ENCODE results near the gene HBA2. TPM values are rescaled to one million over a fixed set of nuclear protein-coding genes. Genes with fewer than 3 reads are reported as not detected.

HBA2 gene
- total and polyA plus RNA-seq, 12 donors = 1.9 to 1,723 (median 36.9) TPM; not detected in 2

DNA sequence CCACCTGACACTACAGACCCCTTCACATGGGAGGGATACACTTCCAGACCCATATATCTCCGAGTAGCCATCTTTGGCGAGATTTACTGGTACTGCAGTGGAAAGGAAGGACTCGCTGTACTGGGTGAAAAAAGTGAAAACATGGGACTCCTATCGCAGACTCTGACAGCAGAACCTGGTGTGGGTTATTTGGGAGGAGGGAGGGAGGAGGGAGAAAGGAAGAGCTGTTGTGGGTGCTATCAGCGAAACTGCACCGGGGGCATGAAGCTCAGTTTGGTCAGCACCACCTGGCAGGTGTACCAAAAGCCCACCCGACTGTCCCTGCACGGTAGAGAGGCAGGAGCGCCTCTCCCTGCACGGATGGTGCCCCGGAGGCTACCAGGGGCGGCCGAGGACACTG is 12.5 kb downstream of the HBA2 start:
- WGBS, 4 donors = 75 to 91% (median 87%) methylated on average over 12 to 13 of the region's 13 CpGs
- Histone ChIP-seq H3K4me1 (replicated peaks in 1 of 2) (peaks cover 5 to 13% of the 10 kb centered on the region in 2 donors), H3K27me3 (peaks cover 8% of the 10 kb centered on the region), H3K9me3 (replicated peaks in 1 of 3) (no peaks in the 10 kb centered on the region), H3K27ac (no peak overlapping the region), H3K36me3 (replicated peaks in 1 of 2) (peaks cover 0 to 31% of the 10 kb centered on the region in 2 donors), H3K4me3 (no peak overlapping the region)
- intact Hi-C loops (cut with DNase I) = loop anchor here in 1 of 2 donors (5.0 kb wide), 1 partner anchor 78 kb away; no protein-coding TSS in a partner anchor
- no peak for DNase-seq
- no peak for TF ChIP-seq POLR2A (IDR thresholded peaks at IDR 0.05)
- TF ChIP-seq, protein P1, sequence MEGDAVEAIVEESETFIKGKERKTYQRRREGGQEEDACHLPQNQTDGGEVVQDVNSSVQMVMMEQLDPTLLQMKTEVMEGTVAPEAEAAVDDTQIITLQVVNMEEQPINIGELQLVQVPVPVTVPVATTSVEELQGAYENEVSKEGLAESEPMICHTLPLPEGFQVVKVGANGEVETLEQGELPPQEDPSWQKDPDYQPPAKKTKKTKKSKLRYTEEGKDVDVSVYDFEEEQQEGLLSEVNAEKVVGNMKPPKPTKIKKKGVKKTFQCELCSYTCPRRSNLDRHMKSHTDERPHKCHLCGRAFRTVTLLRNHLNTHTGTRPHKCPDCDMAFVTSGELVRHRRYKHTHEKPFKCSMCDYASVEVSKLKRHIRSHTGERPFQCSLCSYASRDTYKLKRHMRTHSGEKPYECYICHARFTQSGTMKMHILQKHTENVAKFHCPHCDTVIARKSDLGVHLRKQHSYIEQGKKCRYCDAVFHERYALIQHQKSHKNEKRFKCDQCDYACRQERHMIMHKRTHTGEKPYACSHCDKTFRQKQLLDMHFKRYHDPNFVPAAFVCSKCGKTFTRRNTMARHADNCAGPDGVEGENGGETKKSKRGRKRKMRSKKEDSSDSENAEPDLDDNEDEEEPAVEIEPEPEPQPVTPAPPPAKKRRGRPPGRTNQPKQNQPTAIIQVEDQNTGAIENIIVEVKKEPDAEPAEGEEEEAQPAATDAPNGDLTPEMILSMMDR (IDR thresholded peaks at IDR 0.05) = no peak

DNA sequence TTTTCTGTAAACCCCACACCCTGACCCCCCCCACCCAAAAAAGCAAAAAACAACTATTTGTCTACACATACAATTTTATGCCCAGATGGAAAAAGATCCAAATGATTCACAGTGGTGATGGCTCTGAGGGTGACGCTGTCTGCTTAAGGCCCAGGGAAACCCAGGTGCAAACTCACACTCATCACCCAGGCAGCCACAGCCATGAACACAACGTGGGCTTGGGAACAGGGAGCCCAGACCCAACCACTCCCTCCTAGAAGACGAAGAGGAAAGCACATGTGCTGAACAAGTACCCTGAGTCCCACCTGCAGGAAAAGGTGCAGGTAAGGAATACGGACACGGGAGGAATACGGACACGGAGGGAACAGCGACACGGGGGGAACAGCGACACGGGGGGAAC is 13.0 kb downstream of the HBA2 start:
- peaks cover 0 to 36% of the 10 kb centered on the region in 2 donors for H3K36me3 ChIP-seq (replicated peaks in 1 of 2)
- 71 to 88% (median 76%) methylated on average over 4 to 11 of the region's 11 CpGs for WGBS, 4 donors

DNA sequence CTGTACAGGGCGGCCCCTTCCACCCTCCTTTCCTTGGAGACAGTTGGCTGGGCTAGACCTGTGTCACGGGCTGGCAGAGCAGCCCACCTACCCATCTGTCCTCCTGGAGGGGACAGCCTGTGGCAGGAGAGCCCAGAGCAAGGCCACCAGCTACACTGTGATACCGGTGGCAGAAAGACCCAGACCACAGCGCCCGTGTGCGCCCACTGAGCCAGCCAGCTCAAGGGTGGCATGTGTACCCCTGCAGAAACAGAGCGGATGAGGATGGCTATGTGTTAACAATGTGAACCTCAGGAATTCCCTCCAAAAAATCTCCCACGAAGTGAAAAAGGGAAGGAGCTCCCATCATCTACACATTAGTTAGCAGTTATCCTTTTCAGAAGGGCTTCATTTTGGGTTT is 14.7 kb downstream of the HBA2 start:
- TF ChIP-seq, protein P1 (IDR thresholded peaks at IDR 0.05) = no peak
- no peak for TF ChIP-seq POLR2A (IDR thresholded peaks at IDR 0.05)
- H3K27ac ChIP-seq = no peak overlapping the region
- 91 to 98% (median 93%) methylated on average over 8 of the region's 8 CpGs for WGBS, 4 donors
- H3K27me3 ChIP-seq = no peaks in the 10 kb centered on the region
- H3K4me3 ChIP-seq = no peak overlapping the region
- H3K9me3 ChIP-seq (replicated peaks in 1 of 3) = no peaks in the 10 kb centered on the region
- no peaks in the 10 kb centered on the region for H3K4me1 ChIP-seq (replicated peaks in 1 of 2)
- intact Hi-C loops (cut with DNase I) = loop anchor here in 1 of 2 donors (5.0 kb wide), 1 partner anchor 80 kb away; no protein-coding TSS in a partner anchor
- peaks cover 0 to 53% of the 10 kb centered on the region in 2 donors for H3K36me3 ChIP-seq (replicated peaks in 1 of 2)
- no peak for DNase-seq

More for the DNA sequence above, 13.0 kb downstream of the HBA2 start:
- TF ChIP-seq, protein P1 (IDR thresholded peaks at IDR 0.05) = no peak
- no peak for TF ChIP-seq POLR2A (IDR thresholded peaks at IDR 0.05)
- H3K4me3 ChIP-seq = no peak overlapping the region
- H3K9me3 ChIP-seq (replicated peaks in 1 of 3) = no peaks in the 10 kb centered on the region
- H3K27ac ChIP-seq = no peak overlapping the region
- intact Hi-C loops (cut with DNase I) = loop anchor here in 1 of 2 donors (5.0 kb wide), 1 partner anchor 78 kb away; no protein-coding TSS in a partner anchor
- peaks cover 1 to 9% of the 10 kb centered on the region in 2 donors for H3K4me1 ChIP-seq (replicated peaks in 1 of 2)
- no peak for DNase-seq
- H3K27me3 ChIP-seq = peaks cover 5% of the 10 kb centered on the region

DNA sequence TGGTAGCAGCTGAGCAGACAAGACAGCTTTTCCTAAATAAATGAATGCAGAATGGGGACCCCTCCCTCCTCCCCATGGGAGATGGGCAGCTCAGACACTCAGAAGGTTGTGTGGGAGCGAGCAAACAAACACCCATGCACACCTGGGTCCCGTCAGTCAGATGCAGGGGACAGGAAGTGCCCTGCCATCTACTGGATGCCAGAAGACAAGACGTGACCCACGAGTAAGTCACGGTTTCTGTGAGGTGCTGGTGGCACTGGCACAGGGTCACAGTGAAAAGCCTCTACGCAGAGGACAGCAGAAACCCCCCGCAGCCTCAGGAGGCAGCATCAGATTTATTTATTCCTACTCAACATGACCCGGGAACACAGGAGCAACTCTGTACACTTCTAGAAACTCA is 16.0 kb downstream of the HBA2 start:
- Histone ChIP-seq H3K4me1 (replicated peaks in 1 of 2) (no peaks in the 10 kb centered on the region), H3K27me3 (no peaks in the 10 kb centered on the region), H3K9me3 (replicated peaks in 1 of 3) (no peaks in the 10 kb centered on the region), H3K4me3 (no peak overlapping the region), H3K36me3 (replicated peaks in 1 of 2) (peaks cover 0 to 66% of the 10 kb centered on the region in 2 donors), H3K27ac (no peak overlapping the region)
- no peak for DNase-seq
- intact Hi-C loops (cut with DNase I) = loop anchor here in 1 of 2 donors (5.0 kb wide), 1 partner anchor 81 kb away; no protein-coding TSS in a partner anchor
- 72 to 80% (median 78%) methylated on average over 8 of the region's 8 CpGs for WGBS, 4 donors
- TF ChIP-seq, protein P1 (IDR thresholded peaks at IDR 0.05) = no peak
- TF ChIP-seq POLR2A (IDR thresholded peaks at IDR 0.05) = no peak
